ENCODE data around the gene ADK. TPM values are rescaled to one million over a fixed set of nuclear protein-coding genes. Genes with fewer than 3 reads are reported as not detected.

ADK gene
- total and polyA plus RNA-seq, 2 of the 4 experiments (the other 2 are of a cell fraction), result 30.6 to 40.9 TPM

DNA sequence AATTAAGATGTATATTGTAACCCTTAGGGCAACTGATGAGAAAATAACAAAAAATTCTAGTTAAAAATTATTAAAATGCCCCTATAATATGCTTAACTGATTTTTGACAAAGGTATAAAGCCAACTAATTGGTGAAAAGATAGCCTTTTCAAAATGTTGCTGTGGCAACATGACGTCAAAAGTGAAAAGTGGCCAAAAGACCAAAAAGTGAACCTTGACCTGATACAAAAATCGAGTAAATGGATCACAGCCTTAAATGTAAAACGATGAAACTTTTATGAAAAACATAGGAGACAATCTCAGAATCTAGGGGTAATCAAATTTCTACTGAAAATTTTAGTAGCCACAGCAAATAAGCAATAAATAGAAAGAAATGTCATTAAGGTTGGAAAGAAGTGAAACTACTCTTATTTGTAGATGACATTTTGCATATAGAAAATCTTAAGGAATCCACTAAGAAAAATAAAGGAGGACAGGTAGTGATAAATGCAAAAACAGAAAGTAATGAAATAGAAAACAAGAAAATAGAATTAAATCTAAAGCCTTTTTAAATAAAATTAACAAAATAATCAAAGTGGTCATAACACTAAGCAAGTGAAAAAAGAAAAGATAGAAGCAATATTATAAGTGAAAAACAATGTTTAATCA is 285.6 kb downstream of the ADK start:
- no peak overlapping the region for H2BK15ac ChIP-seq (ENCODE audit: low read depth, low read length)
- ChIA-PET POLR2A (ENCODE audit: unreplicated experiment) (no interaction called here), CTCF (no interaction called here)
- no TSS peak for BruUV-seq (replicated peaks)
- H2BK5ac ChIP-seq (ENCODE audit: low read depth, low read length, poor library complexity, severe bottlenecking), result no peak overlapping the region
- no peak overlapping the region for H2BK120ac ChIP-seq (ENCODE audit: low read depth, low read length)
- H3K9me3 ChIP-seq (ENCODE audit: control insufficient read depth, insufficient read depth, low read length), result no peaks in the 10 kb centered on the region
- H3K4ac ChIP-seq (ENCODE audit: low read depth, low read length), result no peak overlapping the region
- intact Hi-C loops (cut with micrococcal nuclease), result no loop called here
- TF ChIP-seq MAZ (IDR thresholded peaks at IDR 0.05; ENCODE audit: borderline replicate concordance, low read depth, low read length) (no peak), RCOR1 (IDR thresholded peaks at IDR 0.05; ENCODE audit: insufficient replicate concordance, low read length) (no peak), FOS (IDR thresholded peaks at IDR 0.05; ENCODE audit: low read depth, low read length) (no peak), POLR2A (IDR thresholded peaks at IDR 0.05; ENCODE audit: low read depth, low read length) (no peak), MAFK (IDR thresholded peaks at IDR 0.05; ENCODE audit: low read depth, low read length) (no peak), RAD21 (IDR thresholded peaks at IDR 0.05; ENCODE audit: low read length) (no peak), SMC3 (IDR thresholded peaks at IDR 0.05; ENCODE audit: low read depth, low read length) (no peak), MXI1 (IDR thresholded peaks at IDR 0.05; ENCODE audit: borderline replicate concordance, low read depth, low read length) (no peak), CEBPB (IDR thresholded peaks at IDR 0.05; ENCODE audit: low read depth, low read length) (no peak)
- TF ChIP-seq, protein P1, sequence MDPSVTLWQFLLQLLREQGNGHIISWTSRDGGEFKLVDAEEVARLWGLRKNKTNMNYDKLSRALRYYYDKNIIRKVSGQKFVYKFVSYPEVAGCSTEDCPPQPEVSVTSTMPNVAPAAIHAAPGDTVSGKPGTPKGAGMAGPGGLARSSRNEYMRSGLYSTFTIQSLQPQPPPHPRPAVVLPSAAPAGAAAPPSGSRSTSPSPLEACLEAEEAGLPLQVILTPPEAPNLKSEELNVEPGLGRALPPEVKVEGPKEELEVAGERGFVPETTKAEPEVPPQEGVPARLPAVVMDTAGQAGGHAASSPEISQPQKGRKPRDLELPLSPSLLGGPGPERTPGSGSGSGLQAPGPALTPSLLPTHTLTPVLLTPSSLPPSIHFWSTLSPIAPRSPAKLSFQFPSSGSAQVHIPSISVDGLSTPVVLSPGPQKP (IDR thresholded peaks at IDR 0.05; ENCODE audit: borderline replicate concordance, low read depth, low read length), result no peak
- TF ChIP-seq, protein P2, sequence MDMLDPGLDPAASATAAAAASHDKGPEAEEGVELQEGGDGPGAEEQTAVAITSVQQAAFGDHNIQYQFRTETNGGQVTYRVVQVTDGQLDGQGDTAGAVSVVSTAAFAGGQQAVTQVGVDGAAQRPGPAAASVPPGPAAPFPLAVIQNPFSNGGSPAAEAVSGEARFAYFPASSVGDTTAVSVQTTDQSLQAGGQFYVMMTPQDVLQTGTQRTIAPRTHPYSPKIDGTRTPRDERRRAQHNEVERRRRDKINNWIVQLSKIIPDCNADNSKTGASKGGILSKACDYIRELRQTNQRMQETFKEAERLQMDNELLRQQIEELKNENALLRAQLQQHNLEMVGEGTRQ (IDR thresholded peaks at IDR 0.05; ENCODE audit: low read depth, low read length), result no peak
- no peak overlapping the region for H3K56ac ChIP-seq (ENCODE audit: extremely low read depth, insufficient read depth, low read length)
- peaks cover 4% of the 10 kb centered on the region; the same call in 1 of the 2 replicates for H3K9me1 ChIP-seq (ENCODE audit: insufficient read depth, low read length)
- no peak overlapping the region for H3K27ac ChIP-seq (ENCODE audit: insufficient read depth, low read length)
- H2AK5ac ChIP-seq (ENCODE audit: low read depth, low read length), result no peak overlapping the region
- no peak overlapping the region for H3K9ac ChIP-seq (ENCODE audit: low read depth, low read length)
- no peak overlapping the region for H4K5ac ChIP-seq (ENCODE audit: low read depth, low read length)
- no peak overlapping the region for H3K23ac ChIP-seq (ENCODE audit: low read depth, low read length)
- H2AFZ ChIP-seq (replicated peaks; ENCODE audit: low read length, poor library complexity), result no peak overlapping the region
- dilution Hi-C loops (cut with HindIII; ENCODE audit: low sequenced_read_pairs, unreplicated experiment), result no loop called here
- H3K36me3 ChIP-seq (ENCODE audit: control insufficient read depth, insufficient read depth, low read length), result no peaks in the 10 kb centered on the region
- in situ Hi-C loops (cut with MboI; ENCODE audit: low sequenced_read_pairs), result no loop called here
- H2AK9ac ChIP-seq (replicated peaks; ENCODE audit: low read depth, low read length, poor library complexity), result no peak overlapping the region
- H4K91ac ChIP-seq (ENCODE audit: insufficient read depth, low read depth, low read length), result no peak overlapping the region
- ATAC-seq (ENCODE audit: low read depth) (no peak), DNase-seq (no peak)
- H4K8ac ChIP-seq (ENCODE audit: low read depth in 2 of 2, low read length in 2 of 2), result no peak overlapping the region
- no peak overlapping the region for H3K18ac ChIP-seq (ENCODE audit: low read depth, low read length)
- no peak overlapping the region for H3K14ac ChIP-seq (replicated peaks; ENCODE audit: low read depth, low read length)
- no CpG with 5 or more reads among the region's 3 CpGs for WGBS, 2 experiments (ENCODE audit: extremely low coverage in 2 of 2, insufficient read length in 1 of 2)
- no peak overlapping the region for H3K4me2 ChIP-seq (ENCODE audit: low read depth, low read length)
- peaks cover 0 to 8% of the 10 kb centered on the region in 2 experiments; a peak in 2 of 4 replicates for H3K79me1 ChIP-seq (ENCODE audit: low read depth in 1 of 2, low read length in 2 of 2)
- H3K4me3 ChIP-seq (ENCODE audit: insufficient read depth, low read depth, low read length), result no peak overlapping the region
- peaks cover 3% of the 10 kb centered on the region; the same call in 1 of the 2 replicates for H3K4me1 ChIP-seq (ENCODE audit: control insufficient read depth, insufficient read depth, low read length)
- no peak overlapping the region for H2BK20ac ChIP-seq (ENCODE audit: low read depth, low read length)
- H4K20me1 ChIP-seq (ENCODE audit: insufficient read depth, low read length), result peaks cover 4% of the 10 kb centered on the region; the same call in 1 of the 2 replicates
- no peaks in the 10 kb centered on the region for H3K27me3 ChIP-seq (ENCODE audit: control insufficient read depth, insufficient read depth, low read length)

Measured in IMR-90 (cell line).